ENCODE results near the gene ACKR3.

GRCh38 chr2:236579048-236579745, 9.6 kb downstream of the ACKR3 start:
- TF ChIP-seq CTCF (IDR thresholded peaks at IDR 0.05) (no peak), POLR2A (IDR thresholded peaks at IDR 0.05) (no peak), POLR2AphosphoS5 (IDR thresholded peaks at IDR 0.05; ENCODE audit: insufficient read depth in 1 of 2, low read depth in 1 of 2) (no peak)

Data from vagina (tissue), 2 donors.